Peyer's patch (tissue), 4 donors: Measurements from ENCODE around the gene LSMEM2. TPM values are rescaled to one million over a fixed set of nuclear protein-coding genes. Genes with fewer than 3 reads are reported as not detected.

Experiments used
- DNase-seq, 3 donors: peaks; one replicate each; pipeline ENCODE4 v3.0.0-alpha.2; 2017 to 2019
- H3K27ac ChIP-seq, 4 donors: fragments of 200-600 bp; sonication (generic); one replicate each; pipeline ENCODE4 v1.5.1; 2016 to 2019
- H3K27me3 ChIP-seq, 2 donors: fragments of 200-600 bp; sonication (generic); one replicate each; pipeline ENCODE4 v1.5.1; 2019
- H3K36me3 ChIP-seq, 3 donors: fragments of 200-600 bp; sonication (generic); one replicate each; pipeline ENCODE4 v1.5.1; 2016 to 2019
- H3K4me1 ChIP-seq, 4 donors: fragments of 200-600 bp; sonication (generic); one replicate each; pipeline ENCODE4 v1.5.1; 2016 to 2019
- H3K4me3 ChIP-seq, 4 donors: fragments of 200-600 bp; sonication (generic); 1 replicate in 3 of 4; 2 replicates in 1 of 4; pipeline ENCODE4 v1.5.1; 2016 to 2019; ENCODE audit warnings: mild to moderate bottlenecking in 1 of 4
- H3K9me3 ChIP-seq, 4 donors: fragments of 200-600 bp; sonication (generic); one replicate each; pipeline ENCODE4 v1.5.1; 2016 to 2019; ENCODE audit warnings: mild to moderate bottlenecking in 1 of 4
- CTCF ChIP-seq, 6 experiments: fragments of 450-650 bp in 4 of 6; fragments of 200-600 bp in 2 of 6; sonication (generic) in 1 of 6; IDR thresholded peaks; one replicate each; pipeline ENCODE4 v1.5.1; 2017 to 2019; ENCODE audit warnings: antibody characterized with exemption in 6 of 6, mild to moderate bottlenecking in 3 of 6, moderate library complexity in 1 of 6
- POLR2A ChIP-seq, 2 donors: fragments of 450-650 bp; IDR thresholded peaks; one replicate each; pipeline ENCODE4 v1.5.1; 2017; ENCODE audit warnings: antibody characterized with exemption in 2 of 2, mild to moderate bottlenecking in 2 of 2, moderate library complexity in 2 of 2
- total RNA-seq, 4 donors: library from RNA; depleted of rRNA; stranded (reverse); fragments of >200 nt; gene quantifications; one replicate each; pipeline ENCODE4 v1.1.0, GENCODE V29; 2016

The LSMEM2 gene
- total RNA-seq, 4 donors from 2014 or later: not detected

GRCh38 chr3:50237754-50238548 is 40.9 kb upstream of the LSMEM2 start:
- H3K27me3 ChIP-seq: no peaks in the 10 kb centered on the region
- H3K27ac ChIP-seq: peak overlapping the region; percentile 90 to 95 (median 94)
- H3K4me3 ChIP-seq: peak overlapping the region; percentile 75 to 99 (median 88)
- H3K36me3 ChIP-seq: peaks cover 0 to 2% (median 0%) of the 10 kb centered on the region in 3 donors
- H3K4me1 ChIP-seq: peaks cover 4 to 67% (median 53%) of the 10 kb centered on the region in 4 donors
- peak; percentile 77 to 94 (median 91) for DNase-seq
- H3K9me3 ChIP-seq: no peaks in the 10 kb centered on the region
- no peak for TF ChIP-seq CTCF (IDR thresholded peaks at IDR 0.05)
- peak in 1 of 2 donors; percentile 25 for TF ChIP-seq POLR2A (IDR thresholded peaks at IDR 0.05)

- peaks cover 0 to 2% (median 0%) of the 10 kb centered on the region in 3 donors for H3K36me3 ChIP-seq
- peak overlapping the region; percentile 75 to 99 (median 88) for H3K4me3 ChIP-seq
- no peaks in the 10 kb centered on the region for H3K9me3 ChIP-seq
- H3K27ac ChIP-seq: peak overlapping the region; percentile 90 to 95 (median 94)
- H3K27me3 ChIP-seq: no peaks in the 10 kb centered on the region
- peak in 2 of 3 donors; percentile 92 to 96 for DNase-seq
- TF ChIP-seq POLR2A (IDR thresholded peaks at IDR 0.05) (no peak), CTCF (IDR thresholded peaks at IDR 0.05) (no peak)
- H3K4me1 ChIP-seq: peaks cover 4 to 74% (median 60%) of the 10 kb centered on the region in 4 donors
These were observed 40.3 kb upstream of the LSMEM2 start for GRCh38 chr3:50238549-50239026.

- peaks cover 4 to 77% (median 63%) of the 10 kb centered on the region in 4 donors for H3K4me1 ChIP-seq
- TF ChIP-seq POLR2A (IDR thresholded peaks at IDR 0.05) (no peak), CTCF (IDR thresholded peaks at IDR 0.05) (no peak)
- H3K4me3 ChIP-seq: no peak overlapping the region
- H3K9me3 ChIP-seq: no peaks in the 10 kb centered on the region
- no peak for DNase-seq
- H3K36me3 ChIP-seq: peaks cover 0 to 2% (median 0%) of the 10 kb centered on the region in 3 donors
- peak overlapping the region in 3 of 4 donors; percentile 93 to 95 (median 94) for H3K27ac ChIP-seq
- H3K27me3 ChIP-seq: no peaks in the 10 kb centered on the region
These were observed 39.2 kb upstream of the LSMEM2 start for GRCh38 chr3:50239649-50240048.

- Histone ChIP-seq H3K27ac (peak overlapping the region; percentile 66 to 95 (median 72)), H3K4me1 (peaks cover 7 to 84% (median 69%) of the 10 kb centered on the region in 4 donors), H3K4me3 (peak overlapping the region in 1 of 4 donors; percentile 13), H3K27me3 (no peaks in the 10 kb centered on the region), H3K9me3 (no peaks in the 10 kb centered on the region), H3K36me3 (peaks cover 0 to 2% (median 0%) of the 10 kb centered on the region in 3 donors)
- TF ChIP-seq CTCF (IDR thresholded peaks at IDR 0.05) (no peak), POLR2A (IDR thresholded peaks at IDR 0.05) (no peak)
- DNase-seq: no peak
These were observed 37.7 kb upstream of the LSMEM2 start for GRCh38 chr3:50241163-50241562.

- Histone ChIP-seq H3K27ac (peak overlapping the region; percentile 66 to 95 (median 72)), H3K4me3 (peak overlapping the region in 1 of 4 donors; percentile 6), H3K27me3 (no peaks in the 10 kb centered on the region), H3K36me3 (peaks cover 0 to 2% (median 0%) of the 10 kb centered on the region in 3 donors), H3K4me1 (peaks cover 7 to 91% (median 74%) of the 10 kb centered on the region in 4 donors), H3K9me3 (no peaks in the 10 kb centered on the region)
- no peak for TF ChIP-seq CTCF (IDR thresholded peaks at IDR 0.05)
- DNase-seq: no peak
These were observed 37.0 kb upstream of the LSMEM2 start for GRCh38 chr3:50241713-50242380.
